Measurements from ENCODE around the gene GOLPH3. TPM values are rescaled to one million over a fixed set of nuclear protein-coding genes. Genes with fewer than 3 reads are reported as not detected.
"Not testable (repeated sequence)": the region's sequence is repeated elsewhere in the genome, so short reads cannot be mapped to it uniquely, and the experiment has no call there.

Gene GOLPH3
- total RNA-seq, 3 donors from 2014 or later = 108 to 116 (median 113) TPM

DNA sequence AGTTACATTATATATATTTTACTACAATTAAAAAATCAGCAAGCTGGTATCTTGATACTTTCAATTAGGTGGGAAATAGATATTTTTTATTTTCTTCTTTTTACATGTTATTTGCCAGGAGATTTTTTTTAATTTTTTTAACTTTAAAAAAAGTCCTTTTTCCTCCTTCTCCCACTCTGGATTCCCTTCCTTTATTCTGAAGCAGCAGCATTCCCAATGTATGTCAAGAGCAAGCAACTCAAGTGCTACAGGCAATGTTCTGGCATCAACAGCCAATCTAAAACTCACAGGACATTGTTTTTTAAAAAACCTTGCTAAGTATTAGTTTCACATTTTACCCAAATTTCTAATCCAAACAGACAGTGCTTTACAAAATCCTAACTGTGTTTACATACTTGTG, 41.4 kb downstream of the GOLPH3 start:
- peaks cover 35% of the 10 kb centered on the region for H3K4me1 Mint-ChIP-seq (ENCODE audit: low read depth)
- no peak for DNase-seq

GRCh38 chr5:32131604-32132003, 42.5 kb downstream of the GOLPH3 start:
- DNase-seq = no peak

More for the DNA sequence above, 41.4 kb downstream of the GOLPH3 start:
- Mint-ChIP-seq H3K27me3 (ENCODE audit: low read depth) (no peaks in the 10 kb centered on the region), H3K4me3 (no peak overlapping the region), H3K36me3 (ENCODE audit: insufficient read depth) (peaks cover 30% of the 10 kb centered on the region), H3K9me3 (no peaks in the 10 kb centered on the region)
- no peak for ATAC-seq

DNA sequence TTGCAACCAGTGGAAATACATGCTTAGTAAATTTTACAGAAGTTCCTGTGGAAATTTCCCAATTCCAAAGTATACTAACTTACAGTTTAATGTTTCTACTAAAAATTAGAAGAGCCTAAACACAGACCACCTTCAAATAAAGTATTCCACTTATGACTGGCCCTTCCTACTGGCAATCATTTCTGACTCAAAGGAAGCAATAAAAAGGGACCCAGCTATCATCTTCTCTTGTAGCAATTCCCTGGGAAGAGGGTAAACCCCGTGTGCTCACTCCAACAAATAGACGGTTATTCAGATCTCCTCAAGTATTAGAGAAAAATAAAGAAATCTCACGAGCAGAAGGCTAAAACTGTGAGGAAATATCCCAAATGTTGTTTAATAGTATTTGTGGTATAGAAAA, 43.3 kb downstream of the GOLPH3 start:
- Mint-ChIP-seq H3K4me3 (no peak overlapping the region), H3K36me3 (ENCODE audit: insufficient read depth) (peaks cover 41% of the 10 kb centered on the region), H3K4me1 (ENCODE audit: low read depth) (peaks cover 36% of the 10 kb centered on the region), H3K27me3 (ENCODE audit: low read depth) (no peaks in the 10 kb centered on the region), H3K9me3 (no peaks in the 10 kb centered on the region)
- ATAC-seq (no peak), DNase-seq (no peak)

More at GRCh38 chr5:32131604-32132003, 42.5 kb downstream of the GOLPH3 start:
- peaks cover 34% of the 10 kb centered on the region for H3K36me3 Mint-ChIP-seq (ENCODE audit: insufficient read depth)
- peaks cover 35% of the 10 kb centered on the region for H3K4me1 Mint-ChIP-seq (ENCODE audit: low read depth)
- H3K4me3 Mint-ChIP-seq = no peak overlapping the region
- no peaks in the 10 kb centered on the region for H3K9me3 Mint-ChIP-seq
- ATAC-seq = no peak
- no peaks in the 10 kb centered on the region for H3K27me3 Mint-ChIP-seq (ENCODE audit: low read depth)

- ATAC-seq (no peak), DNase-seq (no peak)
- Mint-ChIP-seq H3K27me3 (ENCODE audit: low read depth) (no peaks in the 10 kb centered on the region), H3K36me3 (ENCODE audit: insufficient read depth) (peaks cover 35% of the 10 kb centered on the region), H3K9me3 (no peaks in the 10 kb centered on the region), H3K4me1 (ENCODE audit: low read depth) (peaks cover 33% of the 10 kb centered on the region), H3K4me3 (no peak overlapping the region)
These were observed 45.0 kb downstream of the GOLPH3 start for GRCh38 chr5:32129074-32129598.

GRCh38 chr5:32127711-32128110, 46.4 kb downstream of the GOLPH3 start:
- Mint-ChIP-seq H3K4me1 (ENCODE audit: low read depth) (peaks cover 35% of the 10 kb centered on the region), H3K27me3 (ENCODE audit: low read depth) (no peaks in the 10 kb centered on the region), H3K36me3 (ENCODE audit: insufficient read depth) (peaks cover 37% of the 10 kb centered on the region), H3K4me3 (no peak overlapping the region), H3K9me3 (no peaks in the 10 kb centered on the region)
- DNase-seq (no peak), ATAC-seq (no peak)

DNA sequence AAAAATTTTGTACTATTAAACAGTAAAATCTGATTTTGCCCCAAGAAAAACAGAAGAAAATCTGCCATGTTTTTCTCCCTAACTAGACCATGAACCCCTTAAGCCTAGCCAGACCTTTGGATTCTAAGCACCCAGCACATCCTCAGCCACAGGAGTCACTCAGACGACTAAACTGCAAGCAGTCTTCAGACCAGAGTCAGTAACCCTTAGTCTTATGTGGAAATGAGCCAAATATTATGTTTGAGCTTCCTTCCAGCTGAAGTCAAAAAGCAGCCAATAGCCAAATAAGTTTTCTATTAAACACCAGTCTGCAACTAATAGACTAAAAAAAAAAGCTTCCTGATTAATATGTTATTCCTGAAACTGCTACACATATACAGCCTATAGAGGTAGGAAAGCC, 47.4 kb downstream of the GOLPH3 start:
- Mint-ChIP-seq H3K4me3 (no peak overlapping the region), H3K9me3 (no peaks in the 10 kb centered on the region), H3K36me3 (ENCODE audit: insufficient read depth) (peaks cover 40% of the 10 kb centered on the region), H3K4me1 (ENCODE audit: low read depth) (peaks cover 38% of the 10 kb centered on the region), H3K27me3 (ENCODE audit: low read depth) (no peaks in the 10 kb centered on the region)
- ATAC-seq (no peak), DNase-seq (no peak)

DNA sequence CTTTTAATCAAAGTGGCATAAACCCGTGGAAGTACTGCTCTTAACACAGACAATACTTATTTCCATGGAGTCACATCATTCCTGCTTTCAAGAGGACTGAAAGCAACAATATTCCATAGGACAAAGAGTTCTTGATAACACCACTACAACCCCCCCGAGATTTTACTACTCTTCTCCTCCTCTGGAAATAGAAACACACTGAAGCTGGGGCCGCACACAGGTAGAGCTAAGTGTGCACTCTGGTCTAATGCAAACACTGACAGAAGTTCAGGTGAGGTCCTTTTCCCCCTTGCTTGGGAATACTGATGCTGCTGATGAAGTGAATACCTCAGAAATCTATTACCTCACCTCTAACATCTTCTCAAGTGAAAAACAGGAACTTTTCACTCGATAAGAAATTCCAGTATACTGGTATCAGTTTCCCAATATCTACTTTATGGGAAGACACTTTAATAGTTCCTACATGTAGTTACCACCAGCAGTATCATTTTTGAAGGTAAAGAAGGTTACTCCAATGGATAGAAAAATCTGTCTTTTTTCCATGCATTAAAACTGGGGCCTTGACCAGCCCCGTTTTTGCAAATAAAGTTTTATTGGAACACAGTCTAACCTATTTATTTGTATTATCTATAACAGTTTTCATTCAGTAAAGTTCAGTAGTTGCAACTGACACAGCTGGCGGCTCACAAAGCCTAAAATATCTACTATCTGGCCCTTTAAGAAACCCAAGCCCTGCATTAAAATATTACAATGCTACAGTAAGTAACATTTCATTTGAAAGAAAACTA, 50.0 kb downstream of the GOLPH3 start:
- Mint-ChIP-seq H3K36me3 (ENCODE audit: insufficient read depth) (peaks cover 44% of the 10 kb centered on the region), H3K4me1 (ENCODE audit: low read depth) (peaks cover 28% of the 10 kb centered on the region), H3K27me3 (ENCODE audit: low read depth) (no peaks in the 10 kb centered on the region), H3K9me3 (no peaks in the 10 kb centered on the region), H3K4me3 (no peak overlapping the region)
- ATAC-seq (no peak), DNase-seq (no peak)

DNA sequence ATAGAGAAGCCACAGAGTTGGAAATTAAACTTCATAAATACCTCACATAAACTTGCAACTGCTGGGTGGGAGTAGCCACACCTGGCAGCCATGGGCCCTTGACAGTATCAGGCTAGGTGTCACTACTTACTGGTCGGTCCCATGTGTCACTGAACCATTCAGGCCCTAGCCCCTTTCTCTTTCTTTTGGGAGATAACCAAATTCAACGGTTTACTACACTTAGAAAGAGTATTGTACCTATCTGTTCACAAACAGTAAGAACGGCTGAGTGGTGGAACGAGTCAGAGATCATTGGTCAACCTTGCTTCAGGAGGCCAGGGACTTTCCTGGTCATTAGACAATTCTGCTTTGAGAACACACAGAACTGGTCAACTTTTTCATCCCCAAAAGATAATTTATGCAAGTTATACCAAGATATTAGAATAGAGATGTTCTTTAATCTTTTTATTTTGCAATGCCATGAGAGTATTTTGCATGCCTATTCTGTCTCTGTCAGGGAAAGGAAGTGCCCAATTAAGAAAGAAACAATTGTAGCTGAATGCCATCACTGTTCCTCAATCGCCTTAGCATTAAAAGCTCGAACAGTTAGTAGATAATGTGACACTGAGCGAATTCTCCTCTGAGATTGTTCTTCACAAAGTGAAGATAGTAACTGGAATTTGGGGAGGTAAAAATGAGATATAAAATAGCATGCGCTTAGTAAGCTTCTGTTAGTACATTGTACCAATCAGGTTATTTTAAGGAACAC, 50.9 kb downstream of the GOLPH3 start:
- no peak overlapping the region for H3K4me3 Mint-ChIP-seq
- H3K9me3 Mint-ChIP-seq = no peaks in the 10 kb centered on the region
- no peak for ATAC-seq
- no peaks in the 10 kb centered on the region for H3K27me3 Mint-ChIP-seq (ENCODE audit: low read depth)
- H3K4me1 Mint-ChIP-seq (ENCODE audit: low read depth) = peaks cover 21% of the 10 kb centered on the region
- DNase-seq = no peak
- H3K36me3 Mint-ChIP-seq (ENCODE audit: insufficient read depth) = peaks cover 40% of the 10 kb centered on the region

DNA sequence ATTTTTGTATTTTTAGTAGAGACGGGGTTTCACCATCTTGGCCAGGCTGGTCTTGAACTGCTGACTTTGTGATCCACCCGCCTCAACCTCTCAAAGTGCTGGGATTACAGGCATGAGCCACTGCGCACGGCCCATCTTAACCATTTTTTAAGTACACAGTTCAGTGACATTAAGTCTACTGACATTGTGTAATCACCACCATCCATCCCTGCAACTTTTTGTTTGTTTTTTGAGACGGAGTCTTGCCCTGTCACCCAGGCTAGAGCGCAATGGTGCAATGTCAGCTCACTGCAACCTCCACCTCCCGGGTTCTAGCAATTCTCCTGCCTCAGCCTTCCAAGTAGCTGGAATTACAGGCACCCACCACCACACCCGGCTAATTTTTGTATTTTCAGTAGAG, 55.2 kb downstream of the GOLPH3 start:
- ATAC-seq; H3K4me3 Mint-ChIP-seq; DNase-seq; H3K9me3 Mint-ChIP-seq; H3K27me3 Mint-ChIP-seq (ENCODE audit: low read depth): not testable (repeated sequence)
- Mint-ChIP-seq H3K36me3 (ENCODE audit: insufficient read depth) (peaks cover 33% of the 10 kb centered on the region), H3K4me1 (ENCODE audit: low read depth) (peaks cover 43% of the 10 kb centered on the region)

- Mint-ChIP-seq H3K36me3 (ENCODE audit: insufficient read depth) (peaks cover 30% of the 10 kb centered on the region), H3K27me3 (ENCODE audit: low read depth) (no peaks in the 10 kb centered on the region), H3K4me3 (peak overlapping the region; percentile 33), H3K9me3 (no peaks in the 10 kb centered on the region), H3K4me1 (ENCODE audit: low read depth) (peaks cover 34% of the 10 kb centered on the region)
- DNase-seq (no peak), ATAC-seq (no peak)
These were observed 57.4 kb downstream of the GOLPH3 start for GRCh38 chr5:32116574-32117313.

GRCh38 chr5:32115985-32116384, 58.1 kb downstream of the GOLPH3 start:
- no peaks in the 10 kb centered on the region for H3K9me3 Mint-ChIP-seq
- no peak for DNase-seq
- H3K4me1 Mint-ChIP-seq (ENCODE audit: low read depth) = peaks cover 30% of the 10 kb centered on the region
- no peak overlapping the region for H3K4me3 Mint-ChIP-seq
- H3K36me3 Mint-ChIP-seq (ENCODE audit: insufficient read depth) = peaks cover 30% of the 10 kb centered on the region
- H3K27me3 Mint-ChIP-seq (ENCODE audit: low read depth) = no peaks in the 10 kb centered on the region
- no peak for ATAC-seq

GRCh38 chr5:32110111-32110696, 63.9 kb downstream of the GOLPH3 start:
- Mint-ChIP-seq H3K9me3 (no peaks in the 10 kb centered on the region), H3K4me3 (no peak overlapping the region), H3K27me3 (ENCODE audit: low read depth) (no peaks in the 10 kb centered on the region), H3K4me1 (ENCODE audit: low read depth) (peaks cover 2% of the 10 kb centered on the region), H3K36me3 (ENCODE audit: insufficient read depth) (peaks cover 25% of the 10 kb centered on the region)
- ATAC-seq = no peak
- DNase-seq = no peak

- no peak for ATAC-seq
- Mint-ChIP-seq H3K4me3 (no peak overlapping the region), H3K9me3 (no peaks in the 10 kb centered on the region), H3K36me3 (ENCODE audit: insufficient read depth) (peaks cover 25% of the 10 kb centered on the region), H3K4me1 (ENCODE audit: low read depth) (no peaks in the 10 kb centered on the region), H3K27me3 (ENCODE audit: low read depth) (no peaks in the 10 kb centered on the region)
- DNase-seq = no peak
These were observed 64.9 kb downstream of the GOLPH3 start for GRCh38 chr5:32109236-32109635.

DNA sequence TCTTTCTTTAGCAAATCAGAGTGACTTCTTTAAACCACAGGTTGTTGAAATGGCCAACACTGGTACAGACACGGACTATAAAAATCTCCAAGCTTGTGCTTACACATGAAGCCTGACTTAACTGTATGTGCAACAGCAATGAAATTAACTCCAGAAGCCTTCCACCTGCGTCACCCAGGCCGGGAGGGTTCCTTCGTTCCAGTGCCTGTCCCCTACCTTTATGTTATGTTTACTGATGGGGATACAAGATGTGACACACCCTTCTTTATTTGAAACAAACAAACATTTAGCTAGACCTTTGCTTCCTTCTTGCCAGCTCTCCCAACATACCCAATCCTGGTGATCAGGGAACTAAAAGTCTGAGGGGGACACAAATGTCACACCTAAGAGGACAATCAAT, 66.0 kb downstream of the GOLPH3 start:
- Mint-ChIP-seq H3K36me3 (ENCODE audit: insufficient read depth) (peaks cover 29% of the 10 kb centered on the region), H3K9me3 (no peaks in the 10 kb centered on the region)

More for the DNA sequence above, 66.0 kb downstream of the GOLPH3 start:
- Mint-ChIP-seq H3K27me3 (ENCODE audit: low read depth) (no peaks in the 10 kb centered on the region), H3K4me1 (ENCODE audit: low read depth) (no peaks in the 10 kb centered on the region), H3K4me3 (no peak overlapping the region)
- no peak for DNase-seq
- ATAC-seq = no peak

All from activated T-cell treated with anti-CD3 and anti-CD28 coated beads, Interleukin-2, amount 50 U/mL, for 4 hours (primary cell).